DMS114 treated with DMSO at 0.1 percent for 48 hours (cell line): Measurements from ENCODE around the gene DHRS4.
"Not testable (repeated sequence)": the region's sequence is repeated elsewhere in the genome, so short reads cannot be mapped to it uniquely, and the experiment has no call there.

Experiments used
- DNase-seq: peaks from one replicate; lab custom pipeline; 2025; ENCODE audit not compliant: unreplicated experiment; lab: John Stamatoyannopoulos, UW

Gene DHRS4

DNA sequence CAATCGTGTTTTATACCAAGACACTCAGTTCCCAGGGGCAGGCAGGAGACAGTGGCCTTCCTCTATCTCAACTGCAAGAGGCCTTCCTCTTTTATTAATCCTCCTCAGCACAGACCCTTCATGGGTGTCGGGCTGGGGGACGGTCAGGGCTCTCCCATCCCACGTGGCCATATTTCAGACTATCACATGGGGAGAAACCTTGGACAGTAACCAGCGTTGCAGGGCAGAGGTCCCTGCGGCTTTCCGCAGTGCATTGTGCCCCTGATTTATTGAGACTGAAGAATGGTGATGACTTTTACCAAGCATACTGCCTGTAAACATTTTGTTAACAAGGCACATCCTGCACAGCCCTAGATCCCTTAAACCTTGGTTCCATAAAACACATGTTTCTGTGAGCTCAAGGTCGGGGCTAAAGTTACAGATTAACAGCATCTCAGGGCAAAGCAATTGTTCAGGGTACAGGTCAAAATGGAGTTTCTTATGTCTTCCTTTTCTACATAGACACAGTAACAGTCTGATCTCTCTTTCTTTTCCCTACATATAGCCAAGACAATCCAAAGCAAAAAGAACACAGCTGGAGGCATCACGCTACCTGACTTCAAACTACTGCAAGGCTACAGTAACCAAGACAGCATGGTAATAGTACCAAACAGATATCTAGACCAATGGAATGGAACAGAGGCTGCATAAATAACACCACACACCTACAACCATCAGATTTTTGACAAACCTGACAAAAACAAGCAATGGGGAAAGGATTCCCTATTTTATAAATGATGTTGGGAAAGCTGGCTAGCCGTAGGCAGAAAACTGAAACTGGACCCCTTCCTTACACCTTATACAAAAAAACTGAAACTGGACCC lies 28.6 kb downstream of the DHRS4 start:
- not testable (repeated sequence) for DNase-seq

DNA sequence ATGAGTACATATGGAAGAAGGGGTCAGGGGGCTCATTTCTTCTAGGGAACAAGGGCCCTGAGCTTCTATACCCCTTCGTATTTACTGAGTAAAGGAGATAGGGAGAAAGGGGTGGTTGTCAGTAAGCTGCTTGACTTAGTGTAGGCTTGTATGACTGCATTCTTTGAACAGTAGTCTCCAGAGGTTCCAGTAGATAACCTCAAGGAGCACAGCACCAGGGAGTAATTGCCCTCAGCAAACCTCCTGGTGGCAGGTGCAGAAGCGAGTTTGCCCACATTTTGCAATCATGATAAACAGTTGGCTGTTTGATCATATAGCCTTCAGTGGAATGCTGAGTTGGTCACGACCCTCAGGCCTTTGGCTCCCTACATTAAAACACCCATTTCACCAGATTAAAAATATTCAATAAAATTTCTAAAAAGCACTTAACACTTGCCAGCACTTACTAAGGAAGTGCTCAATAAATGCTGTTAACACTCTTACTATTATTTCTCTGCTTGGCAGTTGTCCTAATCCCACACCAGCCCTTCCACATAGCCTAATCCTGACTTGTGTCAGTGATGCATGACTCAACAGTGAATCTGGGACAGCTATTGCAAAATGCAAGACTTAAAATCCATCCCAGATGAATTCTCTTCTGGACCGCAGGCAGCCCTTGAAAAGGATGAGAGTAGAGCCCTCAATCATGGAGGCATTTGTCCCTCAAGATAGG lies 31.5 kb downstream of the DHRS4 start:
- DNase-seq: no peak

DNA sequence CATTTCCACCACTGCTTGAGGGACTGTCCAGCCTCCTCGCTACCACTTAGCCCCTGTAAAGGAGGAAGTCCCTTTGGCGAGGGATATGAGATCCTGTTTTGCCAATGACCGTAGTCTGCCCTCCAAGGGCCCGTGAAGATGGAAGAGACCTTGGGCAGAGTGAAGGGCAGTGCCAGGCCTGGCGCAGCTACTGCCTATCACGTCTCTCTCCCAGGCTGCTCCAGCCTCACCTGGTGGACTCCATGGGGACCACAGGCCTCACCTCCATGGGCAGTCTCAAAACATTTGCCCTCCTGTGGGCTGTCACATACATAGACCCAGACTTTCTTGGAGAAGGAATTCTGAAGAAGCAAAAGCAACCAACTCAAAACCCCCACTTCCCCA lies 34.6 kb downstream of the DHRS4 start:
- DNase-seq: not testable (repeated sequence)

DNA sequence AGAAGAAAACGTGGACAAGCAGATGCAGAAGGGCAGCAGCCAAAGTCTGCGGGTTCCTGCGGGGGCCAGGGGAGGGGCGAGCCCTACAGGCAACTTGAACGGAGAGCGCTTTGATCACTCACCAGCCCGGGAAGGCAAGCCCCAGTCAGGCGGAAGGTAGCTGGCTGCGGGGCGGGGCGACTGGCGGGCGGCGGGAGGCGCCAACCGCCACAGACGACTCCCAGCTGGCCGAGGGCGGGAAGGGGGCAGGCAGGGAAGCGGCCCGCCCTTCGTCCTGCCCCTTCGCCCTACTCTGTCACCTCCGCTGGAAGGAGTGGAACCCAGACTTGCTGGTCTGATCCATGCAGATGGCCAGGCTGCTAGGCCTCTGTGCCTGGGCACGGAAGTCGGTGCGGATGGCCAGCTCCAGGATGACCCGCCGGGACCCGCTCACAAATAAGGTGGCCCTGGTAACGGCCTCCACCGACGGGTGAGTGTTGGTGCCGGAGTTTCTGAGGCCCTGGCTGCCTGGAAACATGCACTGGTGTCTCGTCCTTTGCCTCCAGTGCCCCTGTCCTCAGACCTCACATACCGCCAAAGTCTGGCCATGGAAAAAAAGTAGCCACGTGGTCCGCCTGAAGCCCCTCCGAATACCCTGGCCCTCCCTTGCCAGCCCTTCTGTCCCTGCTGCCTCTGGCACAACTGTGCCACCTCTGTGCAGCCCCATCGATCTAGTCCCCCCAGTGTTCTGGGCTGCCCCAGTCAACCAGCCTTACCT lies 35.2 kb downstream of the DHRS4 start, which contains the start of gene DHRS4L2:
Gene DHRS4L2, plus strand, starts transcription at position 323 of the 757 bp plus-strand sequence. Its CDS starts 19 bp downstream, at position 342.
- DNase-seq: not testable (repeated sequence)

DNA sequence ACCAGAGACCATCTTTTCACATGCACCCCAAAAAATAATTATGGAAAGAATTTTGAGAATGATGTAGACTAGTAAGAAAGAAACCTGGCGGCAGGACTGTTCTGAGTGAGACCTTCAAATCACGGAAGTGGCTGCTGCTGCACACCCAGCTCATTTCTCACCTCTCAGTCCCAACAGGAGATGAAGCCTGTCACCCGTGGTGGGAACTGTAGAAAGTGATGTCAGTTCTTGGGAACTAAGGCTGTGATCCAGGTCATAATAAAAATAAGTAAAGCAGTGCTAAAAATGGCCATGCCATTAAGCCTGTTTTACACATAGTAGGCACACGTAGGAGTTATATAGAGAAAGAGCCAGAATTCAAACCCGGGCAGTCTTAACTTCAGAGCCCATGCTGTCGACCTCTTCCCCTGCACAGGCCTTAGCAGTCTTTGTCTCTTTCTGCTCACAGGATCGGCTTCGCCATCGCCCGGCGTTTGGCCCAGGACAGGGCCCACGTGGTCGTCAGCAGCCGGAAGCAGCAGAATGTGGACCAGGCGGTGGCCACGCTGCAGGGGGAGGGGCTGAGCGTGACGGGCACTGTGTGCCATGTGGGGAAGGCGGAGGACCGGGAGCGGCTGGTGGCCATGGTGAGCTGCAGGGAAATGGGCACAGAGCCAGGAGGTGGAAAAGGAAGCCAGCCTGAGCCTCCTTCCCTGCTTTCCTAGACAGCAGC lies 36.3 kb downstream of the DHRS4 start:
- not testable (repeated sequence) for DNase-seq

DNA sequence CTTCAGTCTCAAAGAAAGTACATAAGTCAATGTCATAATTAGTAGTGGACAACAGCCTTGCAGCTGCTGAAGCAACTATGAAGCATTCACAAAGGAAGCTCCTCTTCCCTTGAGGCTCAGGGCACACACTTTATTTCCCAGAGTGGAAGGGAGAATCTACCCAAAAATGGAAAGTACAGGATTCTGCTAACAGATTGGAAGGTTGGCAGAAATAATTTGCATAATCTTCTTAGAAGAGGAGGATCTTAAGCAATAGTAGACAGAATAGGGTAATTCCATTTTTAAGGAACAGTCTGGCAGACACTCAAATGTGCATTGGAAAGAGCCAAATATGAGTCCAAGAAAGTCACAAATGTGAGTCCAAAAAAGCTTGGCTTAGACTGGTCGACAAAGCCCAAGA lies 37.4 kb downstream of the DHRS4 start:
- DNase-seq: not testable (repeated sequence)

DNA sequence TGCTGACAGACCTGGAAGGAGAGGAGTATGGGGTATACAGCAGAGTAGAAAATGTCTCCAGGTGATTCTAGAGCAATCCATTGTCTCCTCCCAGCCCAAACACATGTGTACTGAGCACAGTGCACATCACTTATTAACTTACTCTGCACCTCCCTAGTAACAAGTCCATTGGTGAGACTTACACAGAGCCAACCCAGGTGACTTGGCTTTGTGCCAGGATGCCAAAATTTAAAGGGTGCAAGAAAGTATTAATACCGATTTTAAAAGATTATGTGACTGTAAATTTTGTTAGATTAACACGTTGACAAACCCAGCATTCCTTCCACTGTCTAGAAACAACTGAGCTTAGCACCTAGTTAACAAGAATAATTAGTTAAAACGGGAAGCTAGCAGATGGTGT lies 39.5 kb downstream of the DHRS4 start:
- DNase-seq: not testable (repeated sequence)

DNA sequence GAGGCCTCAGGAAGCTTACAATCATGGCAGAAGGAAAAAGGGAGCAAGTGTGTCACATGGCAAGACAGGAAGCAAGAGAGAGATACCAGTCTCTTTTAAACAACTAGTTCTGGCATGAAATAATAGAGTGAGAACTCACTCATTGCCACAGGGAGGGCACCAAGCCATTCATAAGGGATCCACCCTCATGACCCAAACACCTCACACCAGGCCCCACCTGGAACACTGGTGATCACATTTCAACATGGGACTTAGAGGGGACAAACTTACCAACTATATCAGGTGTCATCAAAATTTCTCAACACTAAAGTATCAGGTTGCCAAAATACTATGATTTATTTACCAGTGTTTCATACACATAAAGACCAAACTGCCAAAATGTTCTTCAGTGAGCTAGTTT lies 42.4 kb downstream of the DHRS4 start:
- not testable (repeated sequence) for DNase-seq

DNA sequence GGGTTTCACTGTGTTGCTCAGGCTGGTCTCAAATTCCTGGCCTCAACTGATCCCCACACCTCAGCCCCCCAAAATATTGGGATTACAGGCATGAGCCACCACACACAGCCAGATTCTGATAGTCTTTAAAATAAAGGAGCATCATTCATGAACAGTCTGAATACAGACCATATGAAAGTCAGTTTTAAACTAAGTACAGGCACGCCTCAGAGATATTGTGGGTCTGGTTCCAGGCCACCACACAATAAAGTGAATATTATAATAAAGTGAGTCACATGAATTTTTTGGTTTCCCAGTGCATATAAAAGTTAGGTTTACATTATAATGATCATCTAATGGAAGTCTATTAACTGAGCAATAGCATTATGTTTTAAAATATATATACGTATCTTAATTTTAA lies 43.3 kb downstream of the DHRS4 start:
- not testable (repeated sequence) for DNase-seq

DNA sequence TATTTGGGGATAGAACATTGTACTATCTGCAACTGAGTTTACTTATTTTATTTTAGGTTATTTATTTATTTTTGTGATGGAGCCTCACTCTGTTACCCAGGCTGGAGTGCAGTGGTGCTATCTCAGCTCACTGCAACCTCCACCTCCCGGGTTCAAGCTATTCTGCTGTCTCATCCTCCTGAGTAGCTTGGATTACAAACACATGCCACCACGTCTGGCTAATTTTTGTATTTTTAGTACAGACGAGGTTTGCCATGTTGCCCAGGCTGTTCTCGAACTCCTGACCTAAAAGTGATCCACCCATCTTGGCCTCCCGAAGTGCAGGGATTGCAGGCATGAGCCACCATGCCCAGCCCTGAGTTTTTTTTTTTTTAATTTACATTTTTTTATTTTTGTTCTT lies 46.1 kb downstream of the DHRS4 start:
- DNase-seq: not testable (repeated sequence)

DNA sequence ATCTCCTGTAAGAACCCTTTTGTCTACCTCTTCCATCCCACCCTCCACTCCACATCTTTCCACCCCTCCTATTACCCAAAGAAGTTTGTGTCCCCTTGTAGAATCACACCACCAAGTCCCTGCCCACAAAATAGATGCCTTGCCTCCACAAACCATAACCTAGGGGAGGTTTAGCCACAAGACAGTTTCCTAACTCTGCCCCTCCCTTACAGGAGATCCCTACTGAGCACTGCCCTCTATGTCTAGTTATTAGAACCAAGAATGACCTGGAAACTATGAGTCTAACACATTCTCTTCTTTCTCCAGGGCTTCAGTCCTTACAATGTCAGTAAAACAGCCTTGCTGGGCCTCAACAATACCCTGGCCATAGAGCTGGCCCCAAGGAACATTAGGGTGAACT lies 47.5 kb downstream of the DHRS4 start:
- not testable (repeated sequence) for DNase-seq

DNA sequence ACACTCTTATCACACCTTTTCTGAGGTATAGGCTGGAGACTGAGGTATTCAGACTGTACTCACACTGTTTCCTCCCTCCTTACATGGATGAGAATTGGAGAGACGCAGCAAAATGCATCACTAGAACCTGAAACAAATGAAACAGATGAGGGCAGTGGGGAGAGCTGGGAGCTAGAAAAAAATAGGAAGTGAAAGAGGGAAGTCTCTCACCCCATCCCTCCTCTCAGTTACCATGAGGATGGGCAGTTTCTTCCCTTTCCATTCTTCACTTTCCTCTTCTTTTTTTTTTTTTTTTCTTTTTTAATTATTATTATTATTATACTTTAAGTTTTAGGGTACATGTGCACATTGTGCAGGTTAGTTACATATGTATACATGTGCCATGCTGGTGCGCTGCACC lies 48.1 kb downstream of the DHRS4 start:
- DNase-seq: not testable (repeated sequence)

DNA sequence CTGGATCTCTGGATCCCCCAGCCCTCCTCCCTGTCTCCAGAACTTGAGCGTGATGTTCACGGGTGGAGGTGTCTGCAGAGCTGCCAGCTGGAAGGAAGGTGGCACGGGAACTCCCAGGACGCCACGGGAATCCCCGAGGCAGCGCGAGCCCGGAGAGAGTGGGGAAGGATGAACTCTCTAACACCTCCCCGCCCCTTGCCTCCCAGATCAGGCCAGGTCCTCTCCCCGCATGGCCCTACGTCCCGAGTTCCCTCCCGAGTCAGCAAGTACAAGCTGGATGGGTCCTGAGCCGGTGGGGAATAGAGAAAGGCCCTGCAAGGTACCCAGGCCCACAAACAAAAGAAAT lies 52.9 kb downstream of the DHRS4 start:
- not testable (repeated sequence) for DNase-seq

DNA sequence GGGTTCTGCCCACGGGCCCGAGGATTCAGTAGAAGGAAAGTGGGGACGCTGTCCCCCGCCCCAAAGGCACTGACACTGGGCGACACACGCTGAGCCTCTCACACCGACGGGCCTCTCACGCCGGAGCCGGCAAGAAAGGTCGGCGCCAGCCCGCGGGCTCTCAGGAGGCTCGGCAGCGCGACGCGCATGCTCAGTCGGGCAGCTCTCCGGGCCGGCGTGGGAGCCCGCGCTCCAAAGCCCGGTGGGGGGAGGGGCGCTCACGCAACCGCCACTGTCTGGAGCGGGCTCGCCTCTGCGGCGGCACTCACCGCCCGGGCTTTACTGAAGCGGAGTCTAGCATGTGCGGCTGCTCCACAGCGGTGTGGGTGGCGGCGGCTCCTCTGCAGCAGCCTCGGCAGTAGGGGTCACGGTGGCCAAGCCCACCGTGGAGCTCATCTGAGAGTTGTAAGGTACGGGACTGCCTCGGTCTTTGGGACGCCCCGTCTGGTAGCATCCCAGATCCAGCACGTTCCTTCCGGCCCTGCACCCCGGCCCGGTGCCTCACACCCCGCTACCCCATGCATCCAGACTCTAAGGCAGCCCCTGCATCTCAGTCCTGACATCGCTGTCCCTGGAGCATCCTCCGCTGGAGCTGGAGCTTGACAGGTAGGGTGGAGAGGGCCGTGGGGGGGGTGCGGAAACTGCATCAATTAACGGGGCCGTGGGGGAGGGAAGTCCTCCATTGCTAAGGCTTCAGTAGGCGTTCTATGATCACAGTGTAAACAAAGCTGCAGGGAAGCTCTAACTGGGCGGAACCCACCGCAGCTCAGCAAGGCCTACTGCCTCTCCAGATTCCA lies 53.5 kb downstream of the DHRS4 start:
- not testable (repeated sequence) for DNase-seq

DNA sequence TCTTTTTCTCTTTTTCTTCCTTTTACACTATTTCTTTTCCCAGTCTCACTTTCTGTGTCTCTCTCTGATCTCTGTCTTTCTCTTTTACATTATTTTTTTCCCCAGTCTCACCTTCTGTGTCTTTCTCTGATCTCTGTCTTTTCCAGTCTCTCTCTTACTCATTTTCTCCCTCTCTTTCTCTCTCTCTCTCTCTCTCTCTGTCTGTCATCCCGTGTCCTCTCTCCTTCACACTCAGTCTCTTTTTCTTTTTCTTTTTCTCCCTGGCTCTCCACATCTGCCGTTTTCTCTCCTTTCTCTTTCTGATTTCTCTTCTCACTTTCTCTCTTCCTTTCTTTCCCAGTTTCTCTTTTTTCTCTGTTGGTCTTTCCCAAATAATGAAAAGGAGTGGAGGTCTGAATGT lies 57.5 kb downstream of the DHRS4 start:
- DNase-seq: no peak

DNA sequence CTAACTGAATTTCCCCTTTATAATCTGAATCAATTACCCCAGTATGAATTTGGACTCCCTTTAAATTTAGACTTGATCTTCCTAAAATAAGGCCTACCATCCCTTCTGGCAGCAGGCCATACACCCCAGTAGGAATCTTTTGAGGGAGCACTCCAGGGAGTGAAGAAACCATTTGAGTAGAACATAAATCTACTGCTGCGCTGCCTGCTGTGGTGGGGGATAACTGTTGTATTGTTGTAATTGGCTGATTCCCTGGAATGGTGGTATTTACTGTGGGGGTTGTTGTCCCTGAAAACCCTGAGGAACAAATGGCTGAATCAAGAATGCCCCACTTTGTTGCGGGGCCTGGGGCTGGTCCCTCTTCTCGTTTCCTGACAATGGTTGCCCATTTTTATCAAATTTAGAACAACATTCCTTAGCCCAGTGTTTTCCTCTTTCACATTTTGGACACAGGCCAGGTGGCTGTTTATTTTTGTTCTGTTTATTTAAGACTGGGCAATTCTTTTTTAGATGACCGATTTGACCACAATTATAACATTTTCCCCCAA lies 59.2 kb downstream of the DHRS4 start:
- not testable (repeated sequence) for DNase-seq

DNA sequence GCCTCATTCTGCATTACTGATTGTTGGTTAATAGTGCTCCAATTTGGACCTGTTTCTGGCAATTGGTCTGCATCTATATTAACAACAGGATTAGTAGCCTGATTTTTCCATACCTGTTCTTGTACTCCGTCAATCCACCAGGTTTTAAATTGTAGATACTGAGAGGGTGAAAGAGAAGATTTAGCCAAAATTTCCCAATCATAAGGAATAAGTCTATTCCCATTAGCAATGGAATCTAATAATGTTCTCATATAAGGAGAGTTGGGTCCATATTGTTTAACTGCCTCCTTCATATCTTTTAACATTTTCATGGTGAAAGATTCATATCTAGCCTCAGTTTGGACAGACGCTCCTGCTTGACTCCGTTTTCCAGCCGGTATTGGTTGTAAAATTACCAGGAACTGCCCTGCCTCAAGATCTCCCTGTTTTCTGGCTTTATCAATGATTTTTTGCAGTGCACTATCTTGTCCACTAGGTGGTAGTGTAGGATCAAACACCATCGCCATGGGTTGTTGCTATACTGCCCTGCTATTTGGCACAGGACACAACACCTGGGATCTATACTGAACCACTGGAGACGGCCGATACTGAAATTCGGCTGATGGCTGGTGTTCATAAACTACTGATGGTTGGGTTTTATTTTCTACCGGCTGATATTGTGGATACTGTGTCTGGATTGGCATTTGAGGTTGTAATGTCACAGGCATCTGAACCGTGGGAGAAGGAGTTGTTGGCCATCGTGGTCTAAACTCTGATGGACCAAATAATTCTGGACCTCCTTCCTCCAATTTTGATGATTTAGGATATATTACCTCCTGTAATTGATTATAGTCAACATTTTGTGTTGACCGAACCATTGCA lies 60.3 kb downstream of the DHRS4 start:
- peak; percentile 46 for DNase-seq

DNA sequence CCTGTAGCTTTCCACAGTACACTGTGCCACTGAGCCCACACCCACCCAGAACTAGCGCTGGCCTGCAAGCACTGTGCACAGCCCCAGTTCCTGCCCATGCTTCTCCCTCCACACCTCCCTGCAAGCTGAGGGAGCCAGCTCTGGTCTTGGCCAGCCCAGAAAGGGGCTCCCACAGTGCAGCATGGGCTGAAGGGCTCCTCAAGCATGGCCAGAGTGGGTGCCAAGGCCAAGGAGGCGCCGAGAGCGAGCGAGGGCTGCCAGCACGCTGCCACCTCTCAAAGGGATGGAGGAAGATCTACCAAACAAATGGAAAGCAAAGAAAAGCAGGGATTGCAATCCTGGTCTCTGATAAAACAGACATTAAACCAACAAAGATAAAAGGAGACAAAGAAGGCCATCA lies 62.2 kb downstream of the DHRS4 start:
- not testable (repeated sequence) for DNase-seq
